Measurements from ENCODE around the gene COQ9.

DNA sequence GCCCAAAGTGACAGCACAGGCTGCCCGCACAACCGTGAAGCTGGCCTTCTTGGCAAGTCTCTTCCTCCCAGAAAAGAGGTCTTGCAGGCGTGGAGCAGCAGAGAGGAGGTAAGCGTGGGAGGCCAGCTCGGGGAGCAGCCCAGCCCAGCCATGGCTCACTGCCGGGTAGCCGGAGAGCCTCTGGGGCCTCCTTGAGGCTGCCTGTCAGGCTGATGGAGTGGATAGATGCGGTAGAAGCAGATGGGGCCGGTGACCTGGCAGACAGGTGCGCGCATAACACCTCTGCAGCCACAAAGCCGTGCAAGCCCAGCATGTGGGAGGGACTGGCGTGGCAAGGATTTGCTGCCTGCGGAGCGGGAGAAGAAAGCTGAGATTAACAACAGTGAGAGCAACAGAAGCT lies 56.1 kb downstream of the COQ9 start:
- TF ChIP-seq SUZ12 (IDR thresholded peaks at IDR 0.05; ENCODE audit: extremely low read depth, insufficient read depth, insufficient read length) (no peak), ZNF274 (IDR thresholded peaks at IDR 0.05; ENCODE audit: low read depth, low read length) (no peak)

Data from NT2/D1 (cell line).